IMR-90 (cell line): ENCODE measurements around the gene TIMM50. TPM values are rescaled to one million over a fixed set of nuclear protein-coding genes. Genes with fewer than 3 reads are reported as not detected.

Experiments used
- ATAC-seq: fragments of 200-7000 bp; cut with Tn5 transposase; 2 replicates; pipeline ENCODE4 v1.9.1; 2020; ENCODE audit warnings: low read depth, mild to moderate bottlenecking, moderate library complexity
- BruUV-seq: library from RNA; stranded (reverse); fragments of 400-500 nt; replicated peaks from 2 replicates; lab custom pipeline; 2021; lab: Mats Ljungman, UMichigan
- CTCF ChIA-PET: fragments of 300-600 bp; formaldehyde crosslinking; extraction: SDS; loops from one replicate; lab custom pipeline; 2021; ENCODE audit warnings: antibody characterized with exemption; lab: Yijun Ruan, JAX
- POLR2A ChIA-PET: fragments of 300-600 bp; sonication (Branson Sonifier 250); formaldehyde crosslinking; loops from one replicate; lab custom pipeline; 2022; ENCODE audit warnings: antibody characterized with exemption; ENCODE audit not compliant: unreplicated experiment; lab: Charles Lee
- DNase-seq: peaks from one replicate; pipeline ENCODE4 v3.0.0; 2013
- H2AFZ ChIP-seq: replicated peaks from 2 replicates; pipeline ENCODE3; 2013; ENCODE audit warnings: low read length, mild to moderate bottlenecking; ENCODE audit not compliant: poor library complexity
- H2AK5ac ChIP-seq: 2 replicates; pipeline ENCODE4 v1.6.1; 2013; ENCODE audit warnings: low read depth, low read length, inconsistent platforms
- H2AK9ac ChIP-seq: replicated peaks from 2 replicates; pipeline ENCODE3; 2013; ENCODE audit warnings: mild to moderate bottlenecking, low read depth, low read length, moderate library complexity; ENCODE audit not compliant: poor library complexity
- H2BK120ac ChIP-seq: 2 replicates; pipeline ENCODE4 v1.6.1; 2013; ENCODE audit warnings: low read depth, low read length, inconsistent platforms
- H2BK15ac ChIP-seq: 3 replicates; pipeline ENCODE4 v1.6.1; 2013; ENCODE audit warnings: low read depth, low read length, inconsistent platforms
- H2BK20ac ChIP-seq: 2 replicates; pipeline ENCODE4 v1.6.1; 2013; ENCODE audit warnings: low read depth, mild to moderate bottlenecking, inconsistent platforms, low read length, moderate library complexity
- H2BK5ac ChIP-seq: 2 replicates; pipeline ENCODE4 v1.6.1; 2013; ENCODE audit warnings: mild to moderate bottlenecking, low read depth, low read length, inconsistent platforms; ENCODE audit not compliant: poor library complexity, severe bottlenecking
- H3K14ac ChIP-seq: replicated peaks from 2 replicates; pipeline ENCODE4 v1.6.1; 2013; ENCODE audit warnings: low read depth, low read length, inconsistent platforms
- H3K18ac ChIP-seq: 2 replicates; pipeline ENCODE4 v1.6.1; 2013; ENCODE audit warnings: low read depth, low read length, control low read depth
- H3K23ac ChIP-seq: 2 replicates; pipeline ENCODE4 v1.6.1; 2013; ENCODE audit warnings: low read depth, low read length, inconsistent platforms
- H3K27ac ChIP-seq: 2 replicates; pipeline ENCODE4 v1.5.1; 2013; ENCODE audit warnings: mild to moderate bottlenecking, control low read depth, low read length; ENCODE audit not compliant: insufficient read depth
- H3K27me3 ChIP-seq: 2 replicates; pipeline ENCODE4 v1.6.1; 2013; ENCODE audit warnings: low read length; ENCODE audit not compliant: control insufficient read depth, insufficient read depth
- H3K36me3 ChIP-seq: 2 replicates; pipeline ENCODE4 v1.6.1; 2013; ENCODE audit warnings: low read length, mixed read lengths; ENCODE audit not compliant: control insufficient read depth, insufficient read depth
- H3K4ac ChIP-seq: 2 replicates; pipeline ENCODE4 v1.6.1; 2013; ENCODE audit warnings: low read depth, low read length, inconsistent platforms
- H3K4me1 ChIP-seq: 2 replicates; pipeline ENCODE4 v1.6.1; 2013; ENCODE audit warnings: low read length, mixed read lengths; ENCODE audit not compliant: control insufficient read depth, insufficient read depth
- H3K4me2 ChIP-seq: 2 replicates; pipeline ENCODE4 v1.6.1; 2013; ENCODE audit warnings: low read depth, mild to moderate bottlenecking, control low read depth, low read length, moderate library complexity
- H3K4me3 ChIP-seq: 2 replicates; pipeline ENCODE4 v1.5.1; 2013; ENCODE audit warnings: low read depth, mild to moderate bottlenecking, control low read depth, low read length, moderate library complexity; ENCODE audit not compliant: insufficient read depth
- H3K56ac ChIP-seq: 2 replicates; pipeline ENCODE4 v1.6.1; 2013; ENCODE audit warnings: low read length, inconsistent platforms; ENCODE audit not compliant: insufficient read depth; ENCODE audit errors: extremely low read depth
- H3K79me1 ChIP-seq, 2 experiments: 2 replicates each; pipeline ENCODE4 v1.6.1; 2013; ENCODE audit warnings: low read length in 2 of 2, inconsistent platforms in 1 of 2, low read depth in 1 of 2
- H3K9ac ChIP-seq: 2 replicates; pipeline ENCODE4 v1.6.1; 2013; ENCODE audit warnings: low read depth, low read length, control low read depth
- H3K9me1 ChIP-seq: 2 replicates; pipeline ENCODE4 v1.6.1; 2013; ENCODE audit warnings: low read length, inconsistent platforms; ENCODE audit not compliant: insufficient read depth
- H3K9me3 ChIP-seq: 2 replicates; pipeline ENCODE4 v1.6.1; 2013; ENCODE audit warnings: low read length; ENCODE audit not compliant: control insufficient read depth, insufficient read depth
- H4K20me1 ChIP-seq: 2 replicates; pipeline ENCODE4 v1.6.1; 2013; ENCODE audit warnings: low read length, inconsistent platforms; ENCODE audit not compliant: insufficient read depth
- H4K5ac ChIP-seq: 2 replicates; pipeline ENCODE4 v1.6.1; 2013; ENCODE audit warnings: mild to moderate bottlenecking, low read depth, low read length, control low read depth
- H4K8ac ChIP-seq, 2 experiments: 2 replicates each; pipeline ENCODE4 v1.6.1; 2013; ENCODE audit warnings: low read depth in 2 of 2, low read length in 2 of 2, control low read depth in 1 of 2, inconsistent platforms in 1 of 2
- H4K91ac ChIP-seq: 2 replicates; pipeline ENCODE4 v1.6.1; 2013; ENCODE audit warnings: low read depth, low read length, inconsistent platforms; ENCODE audit not compliant: insufficient read depth
- CHD1 ChIP-seq: IDR thresholded peaks from 2 replicates; pipeline ENCODE4 v1.6.1; 2012; ENCODE audit warnings: low read depth, low read length, improper control_type of control experiment
- CTCF ChIP-seq: conservative IDR thresholded peaks from 2 replicates; pipeline ENCODE4 v1.5.1; 2012; ENCODE audit warnings: mild to moderate bottlenecking, low read depth, low read length, improper control_type of control experiment
- FOS ChIP-seq: fragments of 150-350 bp; IDR thresholded peaks from 2 replicates; pipeline ENCODE4 v1.6.1; 2016; ENCODE audit warnings: low read depth, low read length
- MAFK ChIP-seq: IDR thresholded peaks from 2 replicates; pipeline ENCODE4 v1.6.1; 2012; ENCODE audit warnings: low read depth, low read length, improper control_type of control experiment
- MAZ ChIP-seq: IDR thresholded peaks from 2 replicates; pipeline ENCODE4 v1.6.1; 2012; ENCODE audit warnings: low read depth, mild to moderate bottlenecking, low read length, improper control_type of control experiment, moderate library complexity, borderline replicate concordance
- MXI1 ChIP-seq: IDR thresholded peaks from 2 replicates; pipeline ENCODE4 v1.6.1; 2012; ENCODE audit warnings: low read depth, mild to moderate bottlenecking, low read length, moderate library complexity, borderline replicate concordance
- NFE2L2 ChIP-seq: fragments of 150-350 bp; IDR thresholded peaks from 2 replicates; pipeline ENCODE4 v1.6.1; 2016; ENCODE audit warnings: low read depth, mild to moderate bottlenecking, low read length
- RAD21 ChIP-seq: IDR thresholded peaks from 2 replicates; pipeline ENCODE4 v1.6.1; 2012; ENCODE audit warnings: low read length, improper control_type of control experiment
- RCOR1 ChIP-seq: IDR thresholded peaks from 2 replicates; pipeline ENCODE4 v1.6.1; 2012; ENCODE audit warnings: mild to moderate bottlenecking, low read length, improper control_type of control experiment; ENCODE audit not compliant: insufficient replicate concordance
- RFX5 ChIP-seq: IDR thresholded peaks from 2 replicates; pipeline ENCODE4 v1.8.0; 2012; ENCODE audit warnings: low read depth, mild to moderate bottlenecking, low read length, moderate library complexity
- WGBS, 2 experiments: methylation state at CpG; one replicate each; pipeline versions ENCODE4 v1.1.5 to v1.1.7; 2013; ENCODE audit warnings: missing lambda C conversion rate in 2 of 2; ENCODE audit not compliant: insufficient read length in 1 of 2; ENCODE audit errors: extremely low coverage in 2 of 2; 5-methylcytosine and 5-hydroxymethylcytosine counted together
- dilution Hi-C: fragments of 300-500 bp; cut with HindIII; formaldehyde crosslinking; loops from one replicate; pipeline ENCODE4 v1.14.3; 2018; ENCODE audit warnings: low sequenced_read_pairs; ENCODE audit not compliant: unreplicated experiment
- in situ Hi-C: fragments of 300-500 bp; cut with MboI; formaldehyde crosslinking; loops from 3 replicates; pipeline ENCODE4 v1.14.3; 2019; ENCODE audit warnings: low sequenced_read_pairs, inconsistent platforms, mixed read lengths
- intact Hi-C: fragments of 100-400 bp; cut with micrococcal nuclease; formaldehyde crosslinking; loops from 2 replicates; pipeline ENCODE4 v1.10.0; 2022
- polyA plus RNA-seq, 3 experiments: library from polyadenylated mRNA; depleted of rRNA; stranded (reverse); fragments of >200 nt; gene quantifications; 2 replicates each; pipeline ENCODE4 v1.2.3, GENCODE V29; 2012; ENCODE audit warnings: low replicate concordance in 1 of 3
- total RNA-seq: library from RNA; depleted of rRNA; stranded (reverse); fragments of >200 nt; gene quantifications from 2 replicates; pipeline ENCODE4 v1.2.3, GENCODE V29; 2012
- TF ChIP-seq, protein P1 (sequence below): fragments of 150-350 bp; IDR thresholded peaks from 2 replicates; pipeline ENCODE4 v1.6.1; 2016; ENCODE audit warnings: low read depth, mild to moderate bottlenecking, low read length, moderate library complexity, borderline replicate concordance

Gene TIMM50
- total and polyA plus RNA-seq, 2 of the 4 experiments (the other 2 are of a cell fraction), result 52.0 to 76.8 TPM

DNA sequence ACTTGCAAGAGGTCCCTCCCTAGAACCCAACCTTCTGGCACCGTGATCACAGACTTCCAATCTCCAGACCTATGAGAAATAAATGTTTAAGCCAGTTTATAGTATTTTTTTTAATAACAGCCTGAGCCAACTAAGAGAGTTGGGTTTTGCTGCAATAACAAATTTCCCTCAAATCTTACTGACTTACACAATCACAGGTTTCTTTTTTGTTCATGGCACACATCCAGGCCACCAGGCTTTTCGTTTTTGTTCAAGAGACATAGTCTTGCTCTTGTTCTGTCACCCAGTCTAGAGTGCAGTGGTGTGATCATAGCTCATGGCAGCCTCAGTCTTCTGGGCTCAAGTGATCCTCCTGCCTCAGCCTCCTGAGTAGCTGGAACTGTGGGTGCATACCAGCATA lies 32.4 kb downstream of the TIMM50 start:
- Histone ChIP-seq H2BK120ac (no peak overlapping the region), H2AK9ac (no peak overlapping the region), H2AK5ac (no peak overlapping the region), H4K91ac (no peak overlapping the region), H3K4ac (no peak overlapping the region), H3K4me3 (no peak overlapping the region), H3K23ac (no peak overlapping the region), H4K20me1 (no peaks in the 10 kb centered on the region), H3K9me3 (peaks cover 13% of the 10 kb centered on the region), H3K27me3 (peaks cover 47% of the 10 kb centered on the region), H3K36me3 (no peaks in the 10 kb centered on the region), H3K27ac (no peak overlapping the region), H3K4me1 (peaks cover 6% of the 10 kb centered on the region; the same call in 1 of the 2 replicates), H2BK20ac (no peak overlapping the region), H3K18ac (no peak overlapping the region), H2AFZ (no peak overlapping the region), H3K14ac (no peak overlapping the region), H3K9me1 (peaks cover 3% of the 10 kb centered on the region; the same call in 1 of the 2 replicates), H3K4me2 (no peak overlapping the region), H2BK5ac (no peak overlapping the region), H4K5ac (no peak overlapping the region), H3K9ac (no peak overlapping the region), H4K8ac (no peak overlapping the region), H3K79me1 (no peaks in the 10 kb centered on the region), H3K56ac (no peak overlapping the region), H2BK15ac (no peak overlapping the region)
- dilution Hi-C loops, result no loop called here
- ATAC-seq (no peak), DNase-seq (no peak)
- WGBS, 2 experiments, result no CpG with 5 or more reads among the region's 2 CpGs
- BruUV-seq, result no TSS peak
- in situ Hi-C loops, result no loop called here
- intact Hi-C loops, result no loop called here
- CTCF ChIA-PET, result no interaction called here
- POLR2A ChIA-PET, result interaction anchor here (0.6 kb wide), 1 partner anchor 98 kb away, joined by 4 read pairs; no protein-coding TSS in a partner anchor
- TF ChIP-seq RAD21 (no peak), MAFK (no peak), RCOR1 (no peak), CTCF (no peak), CHD1 (no peak), FOS (no peak), RFX5 (no peak), NFE2L2 (no peak), MXI1 (no peak), MAZ (no peak)
- TF ChIP-seq, protein P1, sequence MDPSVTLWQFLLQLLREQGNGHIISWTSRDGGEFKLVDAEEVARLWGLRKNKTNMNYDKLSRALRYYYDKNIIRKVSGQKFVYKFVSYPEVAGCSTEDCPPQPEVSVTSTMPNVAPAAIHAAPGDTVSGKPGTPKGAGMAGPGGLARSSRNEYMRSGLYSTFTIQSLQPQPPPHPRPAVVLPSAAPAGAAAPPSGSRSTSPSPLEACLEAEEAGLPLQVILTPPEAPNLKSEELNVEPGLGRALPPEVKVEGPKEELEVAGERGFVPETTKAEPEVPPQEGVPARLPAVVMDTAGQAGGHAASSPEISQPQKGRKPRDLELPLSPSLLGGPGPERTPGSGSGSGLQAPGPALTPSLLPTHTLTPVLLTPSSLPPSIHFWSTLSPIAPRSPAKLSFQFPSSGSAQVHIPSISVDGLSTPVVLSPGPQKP, result no peak
